Measurements from ENCODE around the gene LPIN2. TPM values are rescaled to one million over a fixed set of nuclear protein-coding genes. Genes with fewer than 3 reads are reported as not detected.
"Not testable (repeated sequence)": the region's sequence is repeated elsewhere in the genome, so short reads cannot be mapped to it uniquely, and the experiment has no call there.

Gene LPIN2
- total RNA-seq, 1 donor from 2014 or later, result 9.3 TPM

DNA sequence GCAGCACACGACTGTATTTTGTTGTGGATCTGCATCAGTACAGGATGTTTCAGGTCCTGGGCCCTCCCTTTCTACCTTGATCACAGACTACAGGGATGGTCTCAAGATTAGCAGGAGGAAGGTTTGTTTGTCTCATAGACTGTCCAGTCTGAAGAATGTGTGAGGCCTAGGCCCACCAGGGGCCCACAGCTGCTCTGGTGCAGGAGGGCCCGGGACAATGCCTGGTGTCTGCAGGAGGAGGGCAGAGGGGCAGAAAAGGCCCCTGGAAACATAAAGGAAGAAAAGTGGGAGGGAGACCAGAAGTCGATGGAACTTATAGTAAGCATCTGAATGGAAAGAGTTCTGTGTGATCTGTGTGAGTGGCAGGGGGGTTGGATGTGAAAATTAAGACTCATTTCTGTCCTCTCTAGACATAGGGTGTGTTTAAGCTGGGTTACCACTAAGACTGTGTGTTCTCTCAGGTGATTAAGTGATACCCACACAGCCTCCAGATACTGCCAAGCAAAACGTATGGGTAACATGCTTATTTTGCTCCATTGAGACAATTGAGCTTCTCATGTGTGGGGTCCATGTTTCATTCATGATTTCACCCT lies 33.4 kb upstream of the LPIN2 start:
- DNase-seq (ENCODE audit: low spot score), result no peak
- intact Hi-C loops (cut with DNase I), result no loop called here

DNA sequence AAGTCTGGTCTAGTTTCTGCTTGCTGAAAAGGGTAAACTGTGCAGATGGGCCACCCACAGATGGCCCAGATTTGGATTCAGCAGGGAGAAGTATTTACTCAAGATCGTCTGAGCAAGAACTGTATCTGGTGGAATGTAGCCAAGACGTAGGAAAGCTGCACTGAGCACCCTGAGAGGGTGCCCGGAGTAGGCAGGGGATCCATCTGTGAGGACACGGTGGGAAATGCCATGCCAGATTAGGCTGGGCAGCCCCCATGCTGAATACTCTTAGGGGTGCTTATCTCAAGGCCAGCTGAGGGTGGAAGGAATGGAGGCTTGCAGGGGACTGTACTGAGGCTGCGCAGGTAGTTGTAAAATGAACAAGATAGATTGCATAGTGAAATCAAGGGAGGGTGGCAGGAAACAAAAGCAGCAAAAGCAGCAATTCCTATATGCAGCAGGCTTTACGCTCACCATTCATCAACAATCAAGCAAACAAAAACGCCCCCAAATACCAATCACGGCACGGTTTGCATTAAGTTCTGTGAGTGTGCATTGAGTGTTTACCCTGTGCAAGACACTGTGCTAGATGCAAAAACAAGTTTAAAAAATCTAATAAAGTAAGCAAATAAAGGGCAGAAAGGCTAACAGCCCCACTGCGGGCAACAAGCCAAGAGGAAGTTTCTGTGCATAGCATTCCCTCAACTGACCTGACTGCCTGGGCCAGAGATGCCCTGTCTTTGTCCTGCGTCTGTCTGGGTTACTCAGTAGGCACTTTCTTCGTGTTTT lies 32.2 kb upstream of the LPIN2 start:
- intact Hi-C loops (cut with DNase I), result no loop called here
- DNase-seq (ENCODE audit: low spot score), result no peak

DNA sequence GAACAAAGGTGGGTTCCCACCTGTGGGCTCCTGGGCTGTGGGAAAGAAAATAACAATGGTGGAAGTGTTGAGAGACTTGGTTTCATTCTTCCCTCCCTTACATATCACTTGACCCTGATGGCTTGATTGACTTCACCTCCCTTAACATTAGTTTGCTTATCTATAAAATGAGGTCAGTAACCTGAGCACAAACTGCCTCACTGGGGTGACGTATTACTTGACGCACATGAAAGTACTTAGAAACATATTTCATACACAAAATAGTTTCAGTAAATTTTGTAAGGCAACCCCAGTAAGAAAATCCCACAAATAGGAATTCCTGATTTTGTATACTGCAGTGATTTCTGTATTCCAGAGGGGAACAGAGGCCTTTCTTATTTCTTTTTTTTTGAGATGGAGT lies 29.4 kb upstream of the LPIN2 start:
- no peak for DNase-seq (ENCODE audit: low spot score)
- intact Hi-C loops (cut with DNase I), result no loop called here

DNA sequence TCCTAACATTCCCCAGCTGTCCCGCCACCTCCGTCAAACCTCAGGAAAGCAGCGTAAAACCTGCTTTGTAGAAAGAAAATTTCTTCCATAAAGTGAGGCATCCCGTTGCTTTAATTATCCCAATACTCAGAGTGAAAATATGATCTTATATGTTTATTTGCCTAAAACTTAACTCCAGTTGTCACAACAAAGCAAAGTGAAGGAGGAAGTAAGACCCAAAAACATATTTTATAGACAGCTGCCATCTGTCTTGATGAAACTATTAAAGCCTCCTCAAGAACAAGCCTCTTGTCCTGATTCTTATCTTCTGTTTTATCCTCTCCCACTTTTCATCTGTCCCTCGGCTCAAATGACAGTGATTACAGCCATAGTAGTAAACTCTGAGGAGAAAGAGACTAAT lies 28.9 kb upstream of the LPIN2 start:
- intact Hi-C loops (cut with DNase I), result no loop called here
- no peak for DNase-seq (ENCODE audit: low spot score)

DNA sequence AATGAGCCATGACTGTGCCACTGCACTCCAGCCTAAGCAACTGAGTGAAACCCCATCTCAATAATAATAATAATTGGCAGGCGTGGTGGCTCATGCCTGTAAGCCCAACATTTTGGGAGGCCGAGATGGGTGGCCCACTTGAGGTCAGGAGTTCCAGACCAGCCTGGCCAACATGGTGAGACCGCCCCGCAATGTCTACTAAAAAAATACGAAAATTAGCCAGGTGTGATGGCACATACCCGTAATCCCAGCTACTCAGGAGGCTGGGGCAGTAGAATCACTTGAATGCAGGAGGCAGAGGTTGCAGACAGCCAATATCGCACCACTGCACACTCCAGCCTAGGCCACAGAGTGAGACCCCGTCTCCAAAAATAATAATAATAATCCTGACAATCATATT lies 27.9 kb upstream of the LPIN2 start:
- DNase-seq (ENCODE audit: low spot score), result no peak
- intact Hi-C loops (cut with DNase I), result no loop called here

DNA sequence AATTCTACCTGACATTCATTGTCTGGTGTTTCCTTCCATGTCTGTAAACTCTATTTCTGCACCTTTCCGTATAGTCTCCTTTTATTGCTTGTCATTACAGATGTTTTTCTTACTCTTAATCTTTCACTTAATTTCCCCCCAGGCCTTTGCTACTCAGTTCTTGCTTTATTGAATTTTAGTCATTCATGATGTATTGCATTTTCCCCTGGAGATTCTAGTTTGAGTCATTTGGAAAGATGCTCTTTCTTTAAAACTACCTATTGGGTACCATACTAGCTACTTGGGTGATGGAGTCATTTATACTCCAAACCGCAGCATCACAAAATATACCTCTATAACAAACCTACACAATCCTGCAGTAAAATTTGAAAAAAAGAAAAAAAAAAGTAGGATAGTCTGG lies 27.2 kb upstream of the LPIN2 start:
- DNase-seq (ENCODE audit: low spot score), result no peak
- intact Hi-C loops (cut with DNase I), result no loop called here

DNA sequence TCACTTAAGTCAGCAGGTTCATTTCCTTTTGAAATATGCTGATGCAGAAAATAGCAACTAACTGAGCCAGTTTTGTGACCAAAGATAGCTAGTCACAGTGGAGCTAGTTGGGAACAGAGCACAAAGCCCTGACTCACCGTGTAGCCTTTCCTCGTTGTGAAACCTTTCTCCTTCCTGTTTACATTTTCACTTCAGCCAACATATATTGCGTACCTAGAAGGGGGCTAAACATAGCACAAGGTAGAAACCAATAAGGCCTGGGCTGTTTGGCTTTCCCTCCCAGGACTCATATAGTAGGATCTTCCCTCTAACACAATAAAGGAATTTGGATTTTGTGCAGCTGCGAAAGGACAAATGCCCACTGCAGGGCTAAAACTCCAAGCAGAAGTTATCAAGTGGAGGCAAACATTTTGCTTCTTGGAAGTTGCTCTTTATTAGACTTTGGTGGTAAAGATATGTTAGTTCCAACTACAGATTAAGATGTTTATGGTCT lies 24.5 kb upstream of the LPIN2 start:
- DNase-seq (ENCODE audit: low spot score), result no peak
- intact Hi-C loops (cut with DNase I), result no loop called here

DNA sequence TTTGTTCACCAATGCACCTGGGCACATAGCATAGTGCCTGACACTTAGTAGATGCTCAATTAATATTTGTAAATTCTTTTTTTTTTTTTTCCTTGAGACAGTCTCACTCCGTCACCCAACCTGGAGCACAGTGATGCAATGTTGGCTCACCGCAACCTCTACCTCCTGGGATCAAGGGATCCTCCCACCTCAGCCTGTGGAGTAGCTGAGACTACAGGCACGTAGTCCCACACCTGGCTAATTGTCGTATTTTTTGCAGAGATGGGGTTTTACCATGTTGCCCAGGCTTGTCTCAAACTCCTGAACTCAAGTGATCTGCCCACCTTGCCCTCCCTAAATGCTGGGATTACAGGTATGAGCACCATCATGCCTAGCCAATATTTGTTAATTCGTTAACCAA lies 23.2 kb upstream of the LPIN2 start:
- intact Hi-C loops (cut with DNase I), result no loop called here
- no peak for DNase-seq (ENCODE audit: low spot score)

DNA sequence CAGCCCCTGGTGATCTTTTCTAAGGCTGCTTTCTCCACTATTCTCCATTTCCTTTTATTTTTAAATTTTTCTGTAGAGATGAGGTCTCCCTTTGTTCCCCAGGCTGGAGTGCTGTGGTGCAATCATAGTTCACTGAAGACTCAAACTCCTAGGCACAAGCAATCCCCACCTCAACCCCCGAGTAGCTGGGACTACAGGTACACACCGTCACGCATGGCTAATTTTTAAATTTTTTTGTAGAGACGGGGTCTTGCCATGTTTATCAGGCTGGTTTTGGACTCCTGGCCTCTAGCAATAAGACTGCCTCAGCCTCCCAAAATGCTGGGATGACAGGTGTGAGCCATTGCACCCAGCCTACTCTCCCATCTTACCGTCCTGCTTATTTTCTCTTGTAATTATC lies 22.7 kb upstream of the LPIN2 start:
- intact Hi-C loops (cut with DNase I), result no loop called here
- DNase-seq (ENCODE audit: low spot score), result no peak

DNA sequence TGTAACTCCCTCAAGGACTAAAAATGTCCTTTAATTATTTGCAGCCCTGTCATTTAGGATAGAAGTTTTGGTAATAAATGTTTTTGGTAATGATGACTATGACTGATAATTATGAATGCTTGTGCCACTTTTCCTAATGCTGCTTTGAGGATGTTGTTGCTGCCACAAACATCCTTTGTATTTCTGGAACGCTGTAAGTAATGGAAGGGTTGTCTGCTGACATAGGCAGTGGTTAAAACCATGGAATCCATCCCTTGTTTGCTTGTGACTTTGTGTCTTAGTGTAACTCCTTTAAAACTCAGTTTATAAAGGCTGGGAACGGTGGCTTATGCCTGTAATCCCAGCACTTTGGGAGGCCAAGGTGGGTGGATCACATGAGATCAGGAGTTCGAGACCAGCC lies 19.8 kb upstream of the LPIN2 start:
- intact Hi-C loops (cut with DNase I), result no loop called here
- DNase-seq (ENCODE audit: low spot score), result no peak

DNA sequence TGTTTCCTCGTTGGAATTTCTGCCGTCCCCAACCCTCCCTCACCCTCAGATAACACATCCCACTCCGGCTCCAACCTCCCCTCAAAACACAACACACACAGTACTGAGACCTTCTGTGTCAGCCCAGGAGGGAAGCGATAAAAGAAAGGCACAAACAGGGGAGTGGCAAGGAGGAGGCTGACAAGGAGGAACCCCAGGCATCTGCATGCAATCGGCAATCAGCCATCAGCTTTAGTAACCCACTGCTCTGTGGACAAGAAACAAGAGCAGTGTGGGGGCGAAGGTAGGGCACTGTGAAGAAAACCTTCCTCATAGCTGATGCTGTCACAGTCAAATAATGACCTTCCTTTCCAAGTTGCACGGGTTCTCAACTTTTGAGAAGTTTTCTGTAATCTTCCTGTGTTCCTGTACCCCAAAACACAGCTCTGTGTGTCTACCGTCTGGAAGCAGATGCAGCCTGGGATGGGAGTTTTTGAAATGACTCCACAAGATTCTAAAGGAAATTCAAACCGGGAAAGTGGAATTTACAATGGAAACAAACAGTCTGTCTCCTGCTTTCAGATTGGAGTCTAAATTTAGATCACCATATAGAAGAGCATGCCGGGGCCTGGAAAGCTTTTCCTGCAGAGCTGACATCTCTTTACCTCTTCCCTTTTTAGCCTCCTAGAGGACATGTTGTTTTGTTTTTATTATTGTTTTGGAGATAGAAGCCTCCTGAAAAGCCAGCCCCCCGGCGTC lies 16.4 kb upstream of the LPIN2 start:
- no peak for DNase-seq (ENCODE audit: low spot score)
- intact Hi-C loops (cut with DNase I), result no loop called here

DNA sequence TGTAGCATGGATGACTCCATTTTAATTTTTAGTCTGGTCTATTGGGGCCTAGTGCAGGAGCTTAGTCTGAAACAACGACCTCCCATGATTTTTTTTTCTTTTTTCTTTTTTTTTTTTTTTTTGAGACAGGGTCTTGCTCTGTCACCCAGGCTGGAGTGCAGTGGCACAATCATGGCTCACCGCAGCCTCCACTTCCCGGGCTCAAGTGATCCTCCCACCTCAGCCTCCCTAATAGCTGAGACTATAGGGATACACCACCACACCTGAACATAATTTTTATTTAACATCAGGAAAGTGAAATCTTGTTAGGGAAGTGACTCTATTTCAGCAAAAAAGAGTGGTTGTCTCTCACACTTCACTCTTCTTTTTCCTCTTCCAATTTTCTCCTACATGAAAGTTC lies 15.2 kb upstream of the LPIN2 start:
- intact Hi-C loops (cut with DNase I), result not testable (repeated sequence)

DNA sequence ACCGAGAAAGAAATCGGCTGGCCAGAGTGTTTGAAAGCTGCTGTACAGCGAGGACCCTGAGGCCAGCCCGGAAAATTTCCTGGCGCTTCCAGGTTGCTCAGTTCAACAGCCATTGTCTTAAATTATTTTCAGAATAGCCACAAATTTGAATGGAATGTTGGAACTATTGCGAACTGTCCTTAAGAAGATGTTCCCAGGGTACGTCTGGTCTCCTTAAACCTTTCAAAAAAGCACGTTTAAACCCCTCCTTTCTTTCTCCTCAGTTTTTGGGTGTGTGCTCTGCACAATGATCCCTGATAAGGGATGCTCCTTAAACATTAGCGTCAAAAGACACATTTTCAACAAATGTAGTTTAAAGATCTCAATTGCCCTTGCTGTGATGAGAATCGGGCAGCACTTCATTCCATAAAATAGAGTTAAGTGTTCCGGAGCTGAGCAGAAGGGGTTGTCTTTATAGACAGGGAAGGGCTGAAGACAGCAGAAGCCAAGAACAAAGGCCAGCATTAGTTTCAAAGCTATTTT lies 14.5 kb upstream of the LPIN2 start:
- no peak for DNase-seq (ENCODE audit: low spot score)
- intact Hi-C loops (cut with DNase I), result no loop called here

More for the DNA sequence above, 15.2 kb upstream of the LPIN2 start:
- DNase-seq (ENCODE audit: low spot score), result not testable (repeated sequence)

DNA sequence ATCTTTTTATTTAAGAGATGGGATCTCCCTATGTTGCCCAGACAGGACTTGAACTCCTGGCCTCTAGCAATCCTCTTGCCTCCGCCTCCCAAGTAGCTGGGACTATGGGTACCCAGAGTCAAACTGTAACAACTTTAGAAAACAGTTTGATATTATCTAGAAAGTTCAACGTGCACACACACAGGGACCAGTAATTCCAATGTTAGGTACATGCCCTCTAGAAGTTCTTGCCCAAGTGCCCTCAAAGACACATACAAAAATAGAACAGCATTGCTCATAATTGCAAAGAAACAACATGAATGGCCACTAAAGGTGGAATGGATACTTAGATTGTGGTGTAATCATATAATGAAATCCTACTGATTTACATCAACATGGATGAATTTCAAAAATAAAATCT lies 12.6 kb upstream of the LPIN2 start:
- intact Hi-C loops (cut with DNase I), result no loop called here
- DNase-seq (ENCODE audit: low spot score), result no peak

DNA sequence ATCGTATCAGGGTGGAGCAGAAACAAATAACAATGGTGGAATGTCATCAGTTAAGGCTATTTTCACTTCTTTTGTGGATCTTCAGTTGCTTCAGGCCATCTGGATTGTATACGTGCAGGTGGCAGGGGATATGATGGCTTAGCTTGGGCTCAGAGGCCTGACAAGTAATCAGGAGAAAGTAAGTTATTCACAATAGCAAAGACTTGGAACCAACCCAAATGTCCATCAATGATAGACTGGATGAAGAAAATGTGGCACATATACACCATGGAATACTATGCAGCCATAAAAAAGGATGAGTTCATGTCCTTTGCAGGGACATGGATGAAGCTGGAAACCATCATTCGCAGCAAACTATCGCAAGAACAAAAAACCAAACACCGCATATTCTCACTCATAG lies 10.7 kb upstream of the LPIN2 start:
- DNase-seq (ENCODE audit: low spot score); intact Hi-C loops (cut with DNase I): not testable (repeated sequence)

DNA sequence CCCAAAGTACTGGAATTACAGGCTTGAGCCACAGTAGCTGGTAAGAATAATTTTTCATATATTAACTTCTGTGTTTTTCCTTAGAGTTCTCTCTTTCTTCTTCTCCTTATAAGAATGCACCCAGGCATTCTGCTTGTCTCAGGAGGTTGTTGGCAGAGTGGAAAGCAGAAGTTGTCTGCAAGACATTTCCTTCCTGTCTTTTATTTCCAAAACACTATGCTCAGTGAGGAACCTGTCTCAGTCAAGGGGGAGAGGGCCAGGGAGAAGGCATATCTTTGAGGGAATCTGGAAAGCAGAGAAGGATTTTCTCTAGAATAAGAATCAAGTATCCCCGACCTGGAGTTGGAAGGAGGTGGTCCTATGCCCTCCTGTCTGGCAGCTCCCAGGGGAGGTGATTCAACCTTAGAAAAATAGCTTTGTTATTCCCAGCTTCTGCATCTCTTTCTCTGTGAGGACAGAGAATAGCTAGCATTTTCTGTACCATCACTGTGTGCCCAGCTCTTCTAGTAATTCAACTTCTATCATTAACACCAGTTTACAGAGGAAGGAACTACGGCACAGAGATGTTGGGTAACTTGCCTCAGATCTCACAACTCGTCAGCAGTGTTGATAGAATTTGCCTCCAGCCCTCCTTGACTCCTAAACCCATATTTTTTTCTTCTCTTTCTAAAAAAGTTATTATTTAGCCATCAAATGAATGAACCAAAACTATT lies 3.8 kb upstream of the LPIN2 start:
- intact Hi-C loops (cut with DNase I), result no loop called here

DNA sequence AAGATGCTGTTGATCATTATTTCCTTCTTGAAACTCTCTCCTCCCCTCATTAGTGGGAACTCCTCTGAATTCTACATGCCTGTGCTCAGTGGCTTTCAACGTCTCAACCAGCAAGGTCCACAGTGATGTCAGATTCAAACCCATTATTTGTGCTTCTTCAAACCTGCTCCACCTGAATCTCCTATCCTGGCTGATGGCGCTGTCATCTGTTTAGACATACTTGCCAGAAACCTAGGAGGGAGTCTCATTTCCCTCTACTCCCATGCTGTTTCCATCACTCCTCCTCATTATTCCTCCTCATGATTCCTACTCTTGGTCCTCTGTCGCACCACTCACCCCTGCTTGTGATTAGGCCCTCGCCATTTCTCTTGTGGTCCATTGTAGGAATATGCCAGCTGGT lies 2.9 kb upstream of the LPIN2 start:
- intact Hi-C loops (cut with DNase I), result no loop called here
- no peak for DNase-seq (ENCODE audit: low spot score)

More for the DNA sequence above, 3.8 kb upstream of the LPIN2 start:
- no peak for DNase-seq (ENCODE audit: low spot score)

DNA sequence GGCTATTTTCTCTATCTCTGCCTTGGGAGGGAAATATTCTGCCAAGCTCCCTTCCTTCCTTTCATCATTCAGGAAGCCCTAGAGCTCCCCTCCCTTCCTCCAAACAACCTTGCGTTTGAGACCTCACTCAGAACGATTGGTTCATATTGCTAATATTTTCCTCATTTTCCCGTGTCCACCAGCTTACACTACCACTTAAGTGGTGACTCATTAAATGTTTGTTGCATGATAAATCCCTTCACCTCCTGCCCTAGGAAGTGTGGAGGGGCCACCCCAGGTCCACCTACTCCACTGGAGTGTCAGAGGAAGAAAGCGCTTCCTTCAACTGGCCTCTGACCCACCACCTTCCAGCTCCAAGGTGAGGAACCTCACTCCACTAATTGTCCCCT lies 2.3 kb upstream of the LPIN2 start:
- intact Hi-C loops (cut with DNase I), result no loop called here
- DNase-seq (ENCODE audit: low spot score), result no peak

DNA sequence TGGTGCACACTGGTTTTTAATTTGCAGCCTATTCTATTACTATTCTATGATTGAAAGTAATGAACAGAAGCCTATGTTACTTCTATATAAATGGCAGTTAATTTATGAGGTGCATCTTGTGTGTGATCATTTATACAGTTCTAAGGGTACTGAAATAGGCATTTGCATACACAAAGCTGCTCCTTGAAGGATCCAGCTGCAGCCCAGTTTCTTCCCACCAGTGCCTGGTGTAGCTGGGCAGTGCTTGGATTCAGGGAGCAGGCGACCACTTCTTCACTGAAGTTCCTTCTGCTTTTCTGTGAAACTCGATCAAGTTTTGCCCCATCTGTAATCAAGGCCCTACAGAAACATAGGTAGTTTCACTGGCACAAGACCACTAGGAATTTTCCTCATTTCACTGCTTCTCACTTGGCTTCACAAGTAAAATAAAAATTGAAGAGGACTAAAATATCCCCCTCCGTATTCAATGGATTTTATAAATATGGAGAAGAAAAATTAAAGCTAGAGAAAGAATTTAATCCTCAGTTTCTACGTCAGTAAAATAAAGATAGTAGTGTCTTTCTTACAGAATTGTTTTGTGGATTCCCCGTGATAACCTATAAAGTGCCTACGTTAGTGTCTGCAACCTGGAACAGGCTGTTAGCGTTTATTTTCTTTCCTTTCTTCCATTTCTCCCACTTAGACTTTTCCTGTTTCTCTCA lies 1.7 kb upstream of the LPIN2 start:
- intact Hi-C loops (cut with DNase I), result loop anchor here (5.0 kb wide), 2 partner anchors 48 to 357 kb away; partner anchors contain the start of gene SMCHD1
- DNase-seq (ENCODE audit: low spot score), result no peak
